NCI-H1092 treated with DMSO at 0.1 percent for 48 hours (cell line): Measurements from ENCODE around the gene NBEA.
"Not testable (repeated sequence)": the region's sequence is repeated elsewhere in the genome, so short reads cannot be mapped to it uniquely, and the experiment has no call there.

Experiments used
- DNase-seq: peaks from one replicate; lab custom pipeline; 2025; lab: John Stamatoyannopoulos, UW

The NBEA gene

GRCh38 chr13:35672611-35673010 lies 730.5 kb downstream of the NBEA start:
- no peak for DNase-seq

GRCh38 chr13:35675651-35676050 lies 733.6 kb downstream of the NBEA start:
- DNase-seq, result peak; percentile 28

GRCh38 chr13:35677863-35678262 lies 735.8 kb downstream of the NBEA start:
- DNase-seq, result not testable (repeated sequence)

GRCh38 chr13:35681685-35682084 lies 739.6 kb downstream of the NBEA start:
- DNase-seq, result no peak

DNA sequence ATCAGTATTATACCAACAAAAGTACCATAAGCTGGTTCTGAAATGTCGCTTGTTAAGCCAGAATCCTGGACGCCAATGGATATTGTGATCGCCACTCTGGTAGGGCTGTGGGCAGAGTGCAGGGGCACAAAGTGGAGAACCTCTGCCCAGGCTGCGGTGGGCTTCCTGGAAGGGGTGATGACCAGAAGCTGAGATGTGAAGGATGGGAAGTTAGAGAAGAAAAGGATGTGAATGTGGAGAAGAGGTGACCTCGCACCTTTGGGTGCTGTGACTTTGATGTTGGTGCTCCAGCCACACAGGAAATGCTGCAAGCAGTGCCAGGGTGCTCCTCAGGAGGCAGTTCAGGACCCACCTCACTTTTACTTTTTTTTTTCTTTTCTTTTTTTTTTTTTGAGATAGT lies 742.4 kb downstream of the NBEA start:
- DNase-seq, result no peak

DNA sequence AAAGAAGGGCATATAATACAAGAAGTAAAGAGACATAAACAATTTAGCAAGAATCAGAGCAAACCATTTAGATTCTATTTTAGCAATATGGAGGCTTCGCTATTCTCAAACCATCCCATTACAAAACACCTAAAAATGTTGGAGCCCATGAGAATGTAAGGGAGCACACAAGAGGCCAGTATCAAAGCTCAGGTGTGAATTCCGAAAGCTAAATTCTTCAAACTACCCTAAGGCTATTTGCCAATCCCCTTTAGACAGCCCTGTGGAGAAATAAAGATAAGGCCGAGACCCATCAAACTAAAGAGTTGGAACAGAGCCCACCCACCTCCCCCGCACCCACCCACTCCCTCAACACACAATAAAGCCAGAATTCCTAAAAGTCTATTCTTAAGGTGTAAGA lies 745.3 kb downstream of the NBEA start:
- DNase-seq, result no peak

DNA sequence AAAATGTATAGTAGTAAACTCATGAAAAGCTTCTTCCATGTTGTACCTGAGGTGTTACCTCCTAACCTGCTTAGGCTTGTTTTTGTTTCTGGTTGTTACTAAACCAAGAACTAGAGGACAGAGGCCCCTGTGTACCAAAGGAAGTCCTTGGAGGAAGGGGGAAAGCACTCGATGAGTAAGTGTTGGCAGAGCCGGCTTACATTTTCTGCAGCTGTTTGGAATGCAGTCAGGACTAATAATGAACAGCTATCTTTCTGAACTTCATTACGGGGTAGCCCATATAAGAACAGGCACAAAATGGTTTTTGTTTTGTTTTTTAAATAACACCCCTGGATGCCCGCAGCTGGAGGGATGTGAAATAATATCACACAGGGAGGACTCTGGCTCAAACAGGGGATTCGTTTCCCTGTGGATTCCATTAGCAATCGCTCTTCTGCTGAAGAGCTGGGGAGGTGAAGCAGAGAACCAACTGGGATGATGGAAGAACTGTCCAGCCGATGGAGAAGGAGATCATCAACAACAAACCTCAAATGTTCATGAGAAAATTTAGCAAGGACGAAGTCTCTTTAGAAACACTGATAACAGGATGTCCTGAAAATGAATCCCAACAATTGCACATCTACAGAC lies 748.6 kb downstream of the NBEA start:
- DNase-seq, result no peak

- no peak for DNase-seq
Measured at GRCh38 chr13:35693134-35693784, 751.2 kb downstream of the NBEA start.

DNA sequence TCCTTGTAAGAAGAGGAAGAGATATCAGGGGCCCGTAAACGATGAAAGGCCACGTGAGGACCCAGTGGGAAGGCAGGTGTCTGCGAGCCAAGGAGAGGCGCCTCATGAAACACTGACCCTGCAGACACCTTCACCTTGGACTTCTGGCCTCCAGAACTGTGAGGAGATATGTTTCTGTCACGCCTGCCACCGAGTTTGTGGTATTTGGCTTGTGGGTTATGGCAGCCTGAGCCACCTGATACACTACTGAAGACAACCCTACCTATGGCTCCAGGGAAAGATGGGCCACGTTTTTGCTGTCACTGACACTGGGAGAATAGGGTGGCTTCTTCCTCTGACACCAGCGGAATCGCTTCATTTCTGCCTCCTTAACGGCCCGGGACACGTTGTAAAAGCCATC lies 752.0 kb downstream of the NBEA start:
- DNase-seq, result no peak

GRCh38 chr13:35694549-35695447 lies 752.7 kb downstream of the NBEA start:
- no peak for DNase-seq

GRCh38 chr13:35695448-35695770 lies 753.3 kb downstream of the NBEA start:
- DNase-seq, result no peak

DNA sequence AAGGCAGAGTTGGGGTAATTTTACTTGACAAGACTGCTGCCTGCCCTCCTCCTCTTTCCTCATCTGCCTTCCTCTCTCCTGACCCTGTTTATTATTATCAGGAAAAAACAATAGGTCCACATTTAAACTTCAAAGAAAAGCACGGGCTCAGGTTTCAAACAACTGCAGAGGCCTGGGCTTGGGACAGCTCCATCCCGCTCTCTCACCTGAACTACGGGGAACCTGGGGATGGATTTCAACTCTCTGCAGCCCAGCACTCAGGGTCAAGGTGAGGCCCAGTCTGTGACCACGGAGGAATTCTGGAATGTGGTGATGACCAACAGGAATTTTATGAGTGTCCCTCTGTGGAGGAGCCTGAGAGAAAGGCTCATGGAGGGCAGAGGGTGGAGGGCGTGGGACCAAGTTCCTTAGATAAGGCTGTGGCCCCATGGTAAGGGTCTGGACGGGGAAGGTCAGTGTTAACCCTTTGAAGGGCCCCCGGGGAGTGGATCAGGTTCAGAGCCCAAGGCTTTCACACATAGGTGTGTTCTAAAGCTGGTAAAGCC lies 755.2 kb downstream of the NBEA start:
- DNase-seq, result no peak

DNA sequence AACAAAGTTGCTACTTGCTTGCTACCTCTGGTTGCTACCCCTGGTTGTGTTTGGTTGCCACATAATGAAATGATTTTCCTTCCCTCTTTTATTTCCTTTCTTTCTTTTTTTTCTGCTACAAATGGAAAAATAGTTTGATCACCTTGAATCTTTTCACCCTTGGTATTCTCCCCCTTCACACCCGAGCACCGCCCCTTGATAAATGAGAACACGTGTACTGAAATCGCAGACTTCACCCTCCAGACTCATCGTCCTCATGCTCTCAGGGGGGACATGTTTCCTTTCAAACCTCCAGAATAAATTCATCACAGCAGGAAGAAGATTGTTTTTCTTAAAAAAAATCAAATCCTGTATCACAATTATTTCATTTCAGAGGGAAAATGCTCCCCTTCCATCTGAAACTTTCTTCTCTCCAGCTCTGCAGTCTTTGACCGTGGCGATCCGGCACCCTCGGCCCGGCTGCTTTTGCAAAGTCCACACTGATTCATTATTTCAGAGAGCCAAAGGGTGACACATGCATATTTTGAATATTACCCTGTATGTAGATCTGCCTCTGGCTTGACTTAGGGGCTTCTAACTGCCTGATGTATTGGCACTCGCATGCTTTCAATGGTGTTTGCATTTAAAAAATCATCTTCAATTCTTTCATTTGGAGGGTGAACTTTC lies 757.0 kb downstream of the NBEA start:
- DNase-seq, result no peak

DNA sequence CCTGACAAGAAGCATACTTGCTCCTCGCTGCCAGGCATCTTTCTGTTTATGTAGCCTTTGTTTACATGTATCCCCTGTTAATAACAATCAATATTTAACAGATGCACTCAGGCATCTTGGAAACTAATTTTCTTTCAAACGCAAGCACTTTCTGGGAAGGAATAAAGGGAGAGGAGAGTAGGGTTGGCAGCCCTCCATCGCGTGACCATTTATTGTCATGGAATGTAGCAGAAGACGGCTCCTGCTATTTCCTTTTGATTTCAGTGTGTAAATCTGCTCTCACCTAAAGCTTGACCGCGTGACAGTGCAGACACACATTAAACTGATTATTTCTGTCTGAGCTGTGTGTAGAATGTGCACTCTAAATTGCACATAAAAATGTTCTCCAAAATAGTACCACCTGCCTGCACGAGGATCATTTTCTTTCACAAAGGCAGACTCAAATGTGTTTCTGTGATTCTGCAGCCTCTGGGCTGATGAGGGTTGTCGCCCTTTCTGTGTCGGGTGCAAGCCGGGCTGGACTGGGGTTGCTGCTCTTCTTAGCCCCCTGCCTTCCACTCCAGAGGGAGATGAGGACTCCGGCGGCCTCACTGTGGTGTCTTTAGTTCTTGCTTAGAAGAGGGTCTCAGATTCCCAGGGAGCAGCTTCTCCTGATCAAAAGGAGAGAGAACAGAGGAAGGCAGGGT lies 757.9 kb downstream of the NBEA start:
- no peak for DNase-seq

DNA sequence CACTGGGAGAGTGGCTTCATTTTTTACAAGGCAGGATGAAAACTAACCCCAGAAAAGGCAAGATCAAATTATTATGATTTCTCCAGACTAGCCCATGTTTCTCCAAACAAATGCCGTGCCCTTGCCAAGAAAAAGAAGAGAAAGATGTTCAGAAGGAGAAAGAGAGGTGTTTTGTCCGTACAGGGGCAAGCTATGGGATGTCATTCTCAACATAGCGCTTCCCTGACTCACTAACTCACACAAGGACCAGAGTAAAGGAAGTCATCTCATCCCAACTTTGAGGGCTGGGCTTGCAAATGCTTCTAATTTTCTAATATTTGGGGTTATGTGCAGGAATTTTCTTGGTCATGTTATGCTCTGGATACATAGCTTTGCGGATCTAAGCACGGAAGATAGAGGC lies 758.6 kb downstream of the NBEA start:
- no peak for DNase-seq

DNA sequence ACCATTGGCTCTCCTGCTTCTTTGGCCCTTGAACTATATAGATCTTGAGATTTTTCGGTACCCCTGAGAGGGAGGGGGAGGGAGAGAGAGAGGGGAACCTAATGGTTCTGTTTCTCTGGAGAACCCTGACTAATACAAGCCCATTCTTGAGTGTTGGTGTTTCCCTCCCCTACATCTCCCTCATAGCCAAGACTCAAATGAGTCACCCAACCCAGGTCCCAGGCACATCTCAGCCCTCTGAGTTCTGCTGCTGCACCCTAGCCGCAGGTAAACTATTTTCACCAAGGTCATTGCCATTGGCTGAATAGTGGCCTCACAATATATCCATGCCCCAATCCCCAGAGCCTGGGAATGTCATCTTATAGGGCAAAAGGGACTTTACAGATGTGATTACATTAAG lies 760.2 kb downstream of the NBEA start:
- no peak for DNase-seq

DNA sequence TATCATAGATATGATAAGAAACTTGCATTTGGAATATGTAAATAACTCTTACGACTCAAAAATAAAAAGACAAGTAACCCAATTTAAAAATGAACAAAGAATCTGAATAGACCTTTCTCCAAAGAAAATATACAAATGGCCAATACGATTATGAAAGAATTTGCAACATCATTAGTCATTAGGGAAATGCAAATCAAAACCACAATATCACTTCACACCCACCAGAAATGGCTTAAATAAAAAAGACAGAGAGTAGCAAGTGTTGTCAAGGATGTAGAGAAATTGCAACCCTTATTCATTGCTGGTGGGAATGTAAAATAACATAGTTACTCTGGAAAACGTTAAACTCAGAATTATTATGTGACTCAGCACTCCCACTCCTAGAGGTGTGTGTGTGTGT lies 761.0 kb downstream of the NBEA start:
- DNase-seq, result no peak

DNA sequence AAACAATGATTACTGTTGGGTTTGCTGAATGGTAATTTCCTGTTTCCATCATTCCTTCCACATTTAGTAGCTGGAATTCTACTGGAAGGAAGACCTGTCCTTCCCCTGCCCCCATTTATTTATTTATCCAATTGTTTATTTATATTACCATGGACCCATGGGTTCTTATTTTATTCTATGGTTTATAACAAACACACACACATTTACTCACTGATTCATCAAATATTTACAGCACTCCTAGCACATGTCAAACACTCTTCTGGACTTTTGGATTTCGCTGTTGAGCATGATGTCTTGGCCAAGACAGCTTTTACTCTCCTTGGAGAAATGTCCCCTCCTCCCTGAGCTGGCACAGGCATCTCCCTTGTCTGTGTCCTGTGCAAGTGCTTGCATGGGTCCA lies 762.3 kb downstream of the NBEA start:
- no peak for DNase-seq

- DNase-seq, result no peak
Measured at GRCh38 chr13:35706281-35706680, 764.2 kb downstream of the NBEA start.

DNA sequence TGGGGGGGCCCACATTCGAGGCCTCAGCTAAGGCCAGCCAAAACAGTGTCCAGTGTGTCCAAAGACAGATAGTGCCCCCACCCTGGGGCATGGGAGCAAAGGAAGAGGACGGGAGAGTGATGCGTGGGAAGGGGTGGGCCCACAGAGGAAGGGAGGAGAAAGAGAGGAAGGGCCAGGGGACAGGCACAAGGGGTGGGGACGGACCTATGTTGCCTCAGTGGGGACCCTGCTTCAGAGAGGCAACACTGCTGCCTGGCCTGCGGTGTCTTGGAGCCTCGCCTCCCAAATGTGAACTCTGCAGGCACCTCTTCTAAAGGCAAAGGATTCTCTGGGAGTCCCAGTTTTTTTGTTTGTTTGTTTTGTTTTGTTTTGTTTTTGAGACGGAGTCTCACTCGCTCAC lies 764.7 kb downstream of the NBEA start:
- no peak for DNase-seq

- no peak for DNase-seq
Measured at GRCh38 chr13:35711909-35712308, 769.8 kb downstream of the NBEA start.
